Measurements from ENCODE around the gene ATP6V0C. TPM values are rescaled to one million over a fixed set of nuclear protein-coding genes. Genes with fewer than 3 reads are reported as not detected.
"Not testable (repeated sequence)": the region's sequence is repeated elsewhere in the genome, so short reads cannot be mapped to it uniquely, and the experiment has no call there.

Gene ATP6V0C
- total RNA-seq, 1 experiment from 2014 or later, result 249 TPM

DNA sequence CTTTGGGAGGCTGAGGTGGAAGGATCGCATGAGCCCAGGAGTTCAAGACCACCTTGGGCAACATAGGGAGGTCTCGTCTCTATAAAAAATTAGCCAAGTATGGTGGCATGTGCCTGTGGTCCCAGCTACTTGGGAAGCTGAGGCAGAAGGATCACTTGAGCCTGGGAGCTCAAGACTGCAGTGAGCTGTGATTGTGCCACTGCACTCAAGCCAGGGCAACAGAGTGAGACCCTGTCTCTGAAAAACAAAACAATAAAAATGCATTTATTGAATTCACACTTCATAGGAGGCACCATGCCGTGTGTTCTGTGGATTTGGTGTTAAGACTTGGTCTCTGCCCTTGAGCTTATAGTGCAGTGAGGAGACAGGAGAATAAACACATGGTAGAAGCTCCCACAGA, 36.4 kb upstream of the ATP6V0C start:
- H4K20me1 ChIP-seq (ENCODE audit: insufficient read depth), result peaks cover 13% of the 10 kb centered on the region; the same call in 1 of the 2 replicates
- peaks cover 13% of the 10 kb centered on the region; the same call in 1 of the 2 replicates for H3K4me1 ChIP-seq (replicated peaks; ENCODE audit: insufficient read depth)
- no TSS peak for BruUV-seq (replicated peaks)
- POLR2A ChIA-PET (ENCODE audit: unreplicated experiment), result no interaction called here
- no peak overlapping the region for H3K4me2 ChIP-seq
- H3K9me2 ChIP-seq (ENCODE audit: insufficient read depth), result no peaks in the 10 kb centered on the region
- TF ChIP-seq, protein P1, sequence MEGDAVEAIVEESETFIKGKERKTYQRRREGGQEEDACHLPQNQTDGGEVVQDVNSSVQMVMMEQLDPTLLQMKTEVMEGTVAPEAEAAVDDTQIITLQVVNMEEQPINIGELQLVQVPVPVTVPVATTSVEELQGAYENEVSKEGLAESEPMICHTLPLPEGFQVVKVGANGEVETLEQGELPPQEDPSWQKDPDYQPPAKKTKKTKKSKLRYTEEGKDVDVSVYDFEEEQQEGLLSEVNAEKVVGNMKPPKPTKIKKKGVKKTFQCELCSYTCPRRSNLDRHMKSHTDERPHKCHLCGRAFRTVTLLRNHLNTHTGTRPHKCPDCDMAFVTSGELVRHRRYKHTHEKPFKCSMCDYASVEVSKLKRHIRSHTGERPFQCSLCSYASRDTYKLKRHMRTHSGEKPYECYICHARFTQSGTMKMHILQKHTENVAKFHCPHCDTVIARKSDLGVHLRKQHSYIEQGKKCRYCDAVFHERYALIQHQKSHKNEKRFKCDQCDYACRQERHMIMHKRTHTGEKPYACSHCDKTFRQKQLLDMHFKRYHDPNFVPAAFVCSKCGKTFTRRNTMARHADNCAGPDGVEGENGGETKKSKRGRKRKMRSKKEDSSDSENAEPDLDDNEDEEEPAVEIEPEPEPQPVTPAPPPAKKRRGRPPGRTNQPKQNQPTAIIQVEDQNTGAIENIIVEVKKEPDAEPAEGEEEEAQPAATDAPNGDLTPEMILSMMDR (conservative IDR thresholded peaks at IDR 0.05), result no peak
- TF ChIP-seq EZH2 (IDR thresholded peaks at IDR 0.05; ENCODE audit: low read depth), result no peak
- H3K9me3 ChIP-seq (ENCODE audit: insufficient read depth, low read depth), result no peaks in the 10 kb centered on the region
- peaks cover 13% of the 10 kb centered on the region for H3K79me2 ChIP-seq (ENCODE audit: low read depth)
- H3K4me3 ChIP-seq, result no peak overlapping the region
- no peaks in the 10 kb centered on the region for H3K36me3 ChIP-seq (ENCODE audit: low read depth)
- no peaks in the 10 kb centered on the region for H3K27me3 ChIP-seq (ENCODE audit: insufficient read depth, low read depth)
- no peak overlapping the region for H2AFZ ChIP-seq
- no peak for DNase-seq
- CTCF ChIA-PET, result no interaction called here
- no peak overlapping the region for H3K27ac ChIP-seq
- H3F3A ChIP-seq (ENCODE audit: insufficient read depth, low read depth), result peaks cover 17% of the 10 kb centered on the region; the same call in 1 of the 2 replicates
- intact Hi-C loops (cut with micrococcal nuclease; ENCODE audit: unreplicated experiment), result no loop called here

DNA sequence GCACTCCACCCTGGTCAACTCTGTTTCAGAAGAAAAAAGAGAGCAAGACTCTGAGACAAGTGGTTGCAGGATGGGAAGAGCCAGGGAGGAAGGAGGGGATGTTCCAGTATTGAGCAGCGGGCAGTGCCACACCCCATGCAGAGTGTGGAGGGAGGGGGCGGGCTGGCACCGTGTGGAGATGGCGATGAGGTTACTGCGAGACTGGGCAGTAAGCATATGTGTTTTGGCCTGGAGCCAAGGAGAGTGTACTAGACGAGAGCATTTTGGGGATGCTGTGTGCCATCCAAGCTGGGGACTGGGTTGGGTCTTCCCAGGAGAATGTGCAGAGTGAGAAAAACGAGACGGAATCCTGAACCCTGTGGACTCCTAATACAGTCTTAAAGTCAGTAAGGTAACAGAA, 35.5 kb upstream of the ATP6V0C start:
- peaks cover 13% of the 10 kb centered on the region for H3K79me2 ChIP-seq (ENCODE audit: low read depth)

DNA sequence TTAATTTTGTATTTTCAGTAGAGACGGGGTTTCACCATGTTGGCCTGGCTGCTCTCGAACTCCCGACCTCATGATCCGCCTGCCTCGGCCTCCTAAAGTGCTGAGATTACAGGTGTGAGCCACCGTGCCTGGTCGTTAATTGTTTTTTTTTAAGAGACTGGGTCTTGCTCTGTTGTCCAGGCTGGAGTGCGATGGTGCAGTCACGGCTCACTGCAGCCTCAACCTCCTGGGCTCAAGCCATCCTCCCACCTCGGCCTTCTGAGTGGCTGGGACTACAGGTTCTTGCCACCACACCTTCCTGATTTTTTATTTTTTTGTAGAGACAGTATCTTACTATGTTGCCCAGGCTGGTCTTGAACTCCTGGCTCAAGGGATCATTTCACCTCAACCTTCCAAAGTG, 33.8 kb upstream of the ATP6V0C start:
- H2AFZ ChIP-seq; intact Hi-C loops (cut with micrococcal nuclease; ENCODE audit: unreplicated experiment); BruUV-seq (replicated peaks): not testable (repeated sequence)

More for the DNA sequence above, 35.5 kb upstream of the ATP6V0C start:
- Histone ChIP-seq H3K4me3 (no peak overlapping the region), H3K36me3 (ENCODE audit: low read depth) (no peaks in the 10 kb centered on the region), H3K27me3 (ENCODE audit: insufficient read depth, low read depth) (no peaks in the 10 kb centered on the region), H3K9me2 (ENCODE audit: insufficient read depth) (no peaks in the 10 kb centered on the region), H3K27ac (no peak overlapping the region), H3K4me2 (no peak overlapping the region), H3K9me3 (ENCODE audit: insufficient read depth, low read depth) (no peaks in the 10 kb centered on the region), H3K4me1 (replicated peaks; ENCODE audit: insufficient read depth) (peaks cover 9% of the 10 kb centered on the region; the same call in 1 of the 2 replicates), H3F3A (ENCODE audit: insufficient read depth, low read depth) (peaks cover 11% of the 10 kb centered on the region; the same call in 1 of the 2 replicates), H4K20me1 (ENCODE audit: insufficient read depth) (peaks cover 13% of the 10 kb centered on the region; the same call in 1 of the 2 replicates), H2AFZ (no peak overlapping the region)
- ChIA-PET POLR2A (ENCODE audit: unreplicated experiment) (no interaction called here), CTCF (no interaction called here)
- DNase-seq, result no peak
- BruUV-seq (replicated peaks), result no TSS peak
- TF ChIP-seq, protein P1 (conservative IDR thresholded peaks at IDR 0.05), result no peak
- no peak for TF ChIP-seq EZH2 (IDR thresholded peaks at IDR 0.05; ENCODE audit: low read depth)
- intact Hi-C loops (cut with micrococcal nuclease; ENCODE audit: unreplicated experiment), result no loop called here

DNA sequence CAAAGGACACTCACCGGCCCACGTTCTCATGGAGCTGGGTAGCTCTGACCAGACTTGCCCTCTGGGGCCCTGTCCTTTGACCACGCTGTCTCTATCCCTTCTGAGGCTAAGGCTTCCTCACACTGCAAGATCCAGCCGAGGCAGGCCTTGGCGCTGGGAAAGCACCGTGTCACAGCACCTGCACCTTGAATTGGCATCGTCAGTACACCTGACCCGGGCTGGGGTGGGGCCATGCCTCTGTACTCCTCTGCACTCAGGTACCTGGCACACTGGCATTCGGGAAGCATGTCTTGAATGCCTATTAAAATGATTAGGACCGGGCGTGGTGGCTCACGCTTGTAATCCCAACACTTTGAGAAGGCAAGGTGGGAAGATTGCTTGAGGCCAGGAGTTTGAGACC, 32.8 kb upstream of the ATP6V0C start:
- H3K9me2 ChIP-seq (ENCODE audit: insufficient read depth), result no peaks in the 10 kb centered on the region
- H3F3A ChIP-seq (ENCODE audit: insufficient read depth, low read depth), result peaks cover 9% of the 10 kb centered on the region; the same call in 1 of the 2 replicates
- H3K27ac ChIP-seq, result no peak overlapping the region

More for the DNA sequence above, 33.8 kb upstream of the ATP6V0C start:
- H3K4me3 ChIP-seq; POLR2A ChIA-PET (ENCODE audit: unreplicated experiment); H3K4me1 ChIP-seq (replicated peaks; ENCODE audit: insufficient read depth); CTCF ChIA-PET; H3K9me2 ChIP-seq (ENCODE audit: insufficient read depth); H3K79me2 ChIP-seq (ENCODE audit: low read depth); H3K4me2 ChIP-seq; H3K27me3 ChIP-seq (ENCODE audit: insufficient read depth, low read depth); H3K9me3 ChIP-seq (ENCODE audit: insufficient read depth, low read depth); H3K36me3 ChIP-seq (ENCODE audit: low read depth); H3K27ac ChIP-seq; DNase-seq: not testable (repeated sequence)
- peaks cover 11% of the 10 kb centered on the region; the same call in 1 of the 2 replicates for H3F3A ChIP-seq (ENCODE audit: insufficient read depth, low read depth)
- H4K20me1 ChIP-seq (ENCODE audit: insufficient read depth), result peaks cover 13% of the 10 kb centered on the region; the same call in 1 of the 2 replicates

More for the DNA sequence above, 32.8 kb upstream of the ATP6V0C start:
- no peak overlapping the region for H3K4me2 ChIP-seq
- ChIA-PET CTCF (interaction anchor here (0.6 kb wide), 1 partner anchor 436 kb away, joined by 3 read pairs; no protein-coding TSS in a partner anchor), POLR2A (ENCODE audit: unreplicated experiment) (no interaction called here)
- no peaks in the 10 kb centered on the region for H3K36me3 ChIP-seq (ENCODE audit: low read depth)
- H3K4me1 ChIP-seq (replicated peaks; ENCODE audit: insufficient read depth), result 0 out of 2 replicates have a peak, but pooled peaks cover 5% of the 10 kb centered on the region
- H4K20me1 ChIP-seq (ENCODE audit: insufficient read depth), result peaks cover 13% of the 10 kb centered on the region; the same call in 1 of the 2 replicates
- DNase-seq, result no peak
- TF ChIP-seq EZH2 (IDR thresholded peaks at IDR 0.05; ENCODE audit: low read depth), result no peak
- TF ChIP-seq, protein P1 (conservative IDR thresholded peaks at IDR 0.05), result no peak
- intact Hi-C loops (cut with micrococcal nuclease; ENCODE audit: unreplicated experiment), result no loop called here
- no peaks in the 10 kb centered on the region for H3K27me3 ChIP-seq (ENCODE audit: insufficient read depth, low read depth)
- BruUV-seq (replicated peaks), result no TSS peak
- no peak overlapping the region for H2AFZ ChIP-seq
- no peak overlapping the region for H3K4me3 ChIP-seq
- no peaks in the 10 kb centered on the region for H3K9me3 ChIP-seq (ENCODE audit: insufficient read depth, low read depth)
- H3K79me2 ChIP-seq (ENCODE audit: low read depth), result peaks cover 4% of the 10 kb centered on the region; the same call in 1 of the 2 replicates

All from PC-9 (cell line).